Dermis microvascular lymphatic vessel endothelial cell (primary cell): ENCODE measurements around the gene MFSD1. TPM values are rescaled to one million over a fixed set of nuclear protein-coding genes. Genes with fewer than 3 reads are reported as not detected.

Experiments used
- DNase-seq, 2 donors: peaks; one replicate each; pipeline versions ENCODE4 v3.0.0 to v3.0.0-alpha.2; 2010; ENCODE audit warnings: low read depth in 2 of 2
- total RNA-seq: library from RNA; depleted of rRNA; stranded (reverse); fragments of >200 nt; gene quantifications from 2 replicates; pipeline ENCODE4 v1.2.1, GENCODE V29; 2014

MFSD1 gene
- total RNA-seq, 1 donor from 2014 or later, result 59.2 TPM

- DNase-seq, result no peak
Measured at GRCh38 chr3:158810823-158811724, 9.2 kb downstream of the MFSD1 start.

DNA sequence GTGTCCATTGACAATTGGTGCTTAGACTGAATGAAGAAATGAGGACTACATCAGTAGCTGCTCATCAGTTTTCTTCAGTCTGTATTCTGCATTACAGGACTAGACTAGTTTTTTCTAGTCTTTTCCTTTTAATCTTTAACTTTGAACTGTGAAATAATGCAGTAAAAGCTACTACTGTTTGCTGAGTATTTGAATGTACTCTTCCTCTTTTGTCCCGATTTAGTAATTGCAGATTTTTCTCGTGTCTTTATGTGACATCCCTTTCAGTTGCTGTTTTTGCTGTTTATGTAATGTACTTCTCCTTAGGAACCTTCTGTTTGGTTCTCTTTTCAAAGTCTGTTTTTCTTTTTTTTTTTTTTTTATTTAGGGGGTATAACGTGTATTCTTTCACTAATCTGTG, 17.4 kb downstream of the MFSD1 start:
- DNase-seq, result no peak

DNA sequence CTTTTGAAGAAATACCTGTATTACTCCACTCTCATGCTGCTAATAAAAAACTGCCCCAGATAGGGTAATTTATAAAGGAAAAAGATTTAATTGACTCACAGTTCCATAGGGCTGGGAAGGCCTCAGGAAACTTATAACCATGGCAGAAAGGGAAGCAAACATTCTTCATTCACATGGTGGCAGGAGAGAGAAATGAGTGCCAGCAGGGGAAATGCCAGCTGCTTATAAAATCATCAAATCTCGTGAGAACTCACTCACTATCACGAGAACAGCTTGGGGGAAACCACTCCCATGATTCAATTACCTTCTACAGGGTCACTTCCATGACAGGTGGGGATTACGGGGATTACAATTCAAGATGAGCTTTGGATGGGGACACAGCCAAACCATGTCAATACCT, 18.7 kb downstream of the MFSD1 start:
- DNase-seq, result no peak

GRCh38 chr3:158821847-158822246, 20.0 kb downstream of the MFSD1 start:
- no peak for DNase-seq

- DNase-seq, result no peak
Measured at GRCh38 chr3:158823426-158823825, 21.6 kb downstream of the MFSD1 start.

- DNase-seq, result no peak
Measured at GRCh38 chr3:158827773-158828172, 25.9 kb downstream of the MFSD1 start.

DNA sequence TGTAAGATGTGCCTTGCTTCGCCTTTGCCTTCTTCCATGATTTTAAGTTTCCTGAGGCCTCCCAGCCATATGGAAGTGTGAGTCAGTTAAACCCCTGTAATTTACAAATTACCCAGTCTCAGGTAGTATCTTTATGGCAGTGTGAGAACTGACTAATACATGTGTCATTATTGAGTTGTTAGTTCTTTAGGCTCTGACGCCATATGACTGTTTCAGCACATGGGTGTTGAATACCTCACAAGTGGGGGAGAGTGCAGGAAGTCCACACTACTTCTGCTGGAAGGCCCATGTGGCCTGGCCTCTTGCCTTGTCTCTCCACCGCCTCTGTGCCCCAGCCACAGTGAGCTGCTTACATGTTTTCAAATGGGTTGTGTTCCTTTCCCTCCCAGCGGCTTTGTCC, 28.5 kb downstream of the MFSD1 start:
- no peak for DNase-seq

GRCh38 chr3:158831861-158832260, 30.0 kb downstream of the MFSD1 start:
- DNase-seq, result no peak

GRCh38 chr3:158835631-158836030, 33.8 kb downstream of the MFSD1 start:
- no peak for DNase-seq

- DNase-seq, result no peak
Measured at GRCh38 chr3:158836312-158836711, 34.5 kb downstream of the MFSD1 start.

GRCh38 chr3:158837240-158837639, 35.4 kb downstream of the MFSD1 start:
- DNase-seq, result no peak

- no peak for DNase-seq
Measured at GRCh38 chr3:158839966-158840365, 38.1 kb downstream of the MFSD1 start.

DNA sequence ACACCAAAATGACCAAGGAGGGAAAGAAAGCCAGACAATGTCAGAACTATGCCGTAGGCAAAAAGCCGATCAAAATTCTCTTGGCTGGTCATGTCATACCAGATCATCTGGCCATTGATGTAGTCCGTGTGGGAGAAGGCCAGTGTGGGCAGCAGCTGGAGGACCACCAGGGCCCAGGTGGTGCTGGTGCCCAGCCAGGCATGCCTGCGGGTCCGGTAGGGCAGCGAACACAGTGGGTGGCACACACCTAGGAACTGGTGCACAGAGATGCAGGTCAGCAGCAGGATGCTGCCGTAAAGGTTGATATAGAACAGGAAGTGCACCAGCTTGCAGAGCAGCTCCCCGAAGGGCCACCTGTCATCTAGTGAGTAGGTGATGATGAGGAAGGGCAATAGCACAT, 39.5 kb downstream of the MFSD1 start:
- no peak for DNase-seq

- no peak for DNase-seq
Measured at GRCh38 chr3:158842976-158843375, 41.1 kb downstream of the MFSD1 start.

- DNase-seq, result peak; percentile 3 to 47
Measured at GRCh38 chr3:158845765-158846350, 44.0 kb downstream of the MFSD1 start.

DNA sequence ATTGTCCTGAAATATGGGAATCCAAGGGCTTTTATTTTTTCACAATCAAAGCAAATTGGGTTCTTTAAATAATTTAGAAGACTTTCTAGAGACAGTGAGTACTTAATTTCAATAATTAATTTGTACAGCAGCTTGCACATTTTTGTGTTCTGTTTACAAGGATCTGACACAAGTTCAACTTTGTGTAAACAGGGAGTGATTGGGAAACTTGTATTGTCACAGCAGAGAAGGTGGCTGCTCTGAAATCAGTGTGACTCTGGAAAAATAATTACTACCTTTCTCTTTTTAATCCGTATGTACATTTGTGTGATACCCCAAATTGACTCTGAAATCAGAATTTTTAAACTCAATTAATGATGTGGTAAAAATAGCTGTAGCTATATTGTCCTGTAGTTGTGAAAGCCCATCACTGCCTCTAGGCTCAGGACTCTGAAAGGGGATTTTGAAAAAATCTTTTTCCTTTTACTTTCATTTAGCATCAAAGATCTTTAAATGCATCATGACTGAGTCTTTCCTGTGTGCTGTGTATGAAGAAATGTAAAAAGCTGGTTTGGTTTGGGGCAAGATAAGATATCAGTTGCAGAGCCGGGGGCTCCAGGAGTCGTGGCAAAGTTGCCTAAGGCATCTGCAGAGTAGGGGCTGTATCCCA, 45.1 kb downstream of the MFSD1 start:
- no peak for DNase-seq

- DNase-seq, result no peak
Measured at GRCh38 chr3:158847452-158847821, 45.6 kb downstream of the MFSD1 start.

GRCh38 chr3:158847885-158848284, 46.0 kb downstream of the MFSD1 start:
- no peak for DNase-seq

DNA sequence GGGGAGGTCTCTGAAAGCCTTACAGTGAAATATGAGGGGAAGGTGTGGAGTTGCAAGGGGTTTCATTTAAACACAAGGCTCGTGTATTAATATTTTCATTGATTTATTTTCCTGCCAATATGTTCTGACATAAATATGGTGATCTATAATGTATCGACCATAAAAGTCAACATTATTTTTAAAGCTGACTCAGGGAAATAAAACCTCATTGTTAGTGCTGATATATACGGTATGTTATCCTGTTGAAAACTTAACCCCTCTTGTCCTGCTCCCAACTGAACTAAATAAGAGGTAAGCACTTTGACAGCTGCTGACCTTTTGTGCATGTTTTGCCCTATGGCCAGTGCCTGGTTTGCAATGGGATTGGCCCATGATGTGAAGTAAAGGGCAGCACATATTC, 47.9 kb downstream of the MFSD1 start:
- no peak for DNase-seq

- DNase-seq, result no peak
Measured at GRCh38 chr3:158859362-158859761, 57.5 kb downstream of the MFSD1 start.

GRCh38 chr3:158863247-158863646, 61.4 kb downstream of the MFSD1 start:
- no peak for DNase-seq

DNA sequence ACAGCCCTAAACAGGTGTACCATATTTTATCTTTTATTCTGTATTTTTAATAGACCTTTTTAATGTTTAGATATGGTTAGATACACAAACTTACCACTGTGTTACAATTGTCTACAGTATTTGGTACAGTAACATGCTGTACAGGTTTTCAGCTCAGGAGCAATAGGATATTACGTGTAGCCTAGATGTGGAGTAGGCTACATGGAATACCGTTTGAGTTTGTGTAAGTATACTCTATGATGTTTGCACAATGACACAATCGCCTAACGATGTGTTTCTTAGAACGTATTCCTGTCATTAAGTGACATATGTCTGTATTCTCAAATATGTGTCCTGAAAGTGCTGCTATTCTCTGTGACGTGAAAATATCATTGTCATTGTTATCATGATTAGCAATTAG, 62.6 kb downstream of the MFSD1 start:
- no peak for DNase-seq

- DNase-seq, result no peak
Measured at GRCh38 chr3:158875700-158876099, 73.8 kb downstream of the MFSD1 start.
